ENCODE measurements around the gene ZNF160.

- TF ChIP-seq CTCF (IDR thresholded peaks at IDR 0.05) (no peak), POLR2A (IDR thresholded peaks at IDR 0.05) (no peak), EP300 (IDR thresholded peaks at IDR 0.05) (no peak)
Observed at GRCh38 chr19:53109527-53109926, 6.3 kb upstream of the ZNF160 start.
